A549 (cell line): ENCODE data around the gene TBC1D10A.

Experiments
- EP300 ChIP-seq, 2 experiments: fragments of >200 bp; sonication (Bioruptor Twin); formaldehyde crosslinking; IDR thresholded peaks; 2 replicates in 1 of 2; 3 replicates in 1 of 2; pipeline ENCODE4 v1.6.1; 2016 to 2017
- JUN ChIP-seq, 2 experiments: fragments of >200 bp; sonication (Bioruptor Twin); formaldehyde crosslinking; IDR thresholded peaks; 2 replicates in 1 of 2; 3 replicates in 1 of 2; pipeline ENCODE4 v1.6.1; 2016 to 2017
- POLR2A ChIP-seq: IDR thresholded peaks from 2 replicates; pipeline ENCODE4 v1.6.1; 2012; ENCODE audit warnings: mild to moderate bottlenecking, low read length
- RAD21 ChIP-seq, 2 experiments: fragments of >200 bp in 1 of 2; sonication (Bioruptor Twin) in 1 of 2; formaldehyde crosslinking in 1 of 2; IDR thresholded peaks in 1 of 2; conservative IDR thresholded peaks in 1 of 2; 2 replicates in 1 of 2; 3 replicates in 1 of 2; pipeline ENCODE4 v1.6.1; 2012 to 2018; ENCODE audit warnings: inconsistent platforms in 1 of 2
- RARB ChIP-seq: fragments of 250-450 bp; sonication (Bioruptor Pico); IDR thresholded peaks from 2 replicates; pipeline ENCODE4 v1.8.0; 2021; ENCODE audit warnings: mild to moderate bottlenecking, moderate library complexity
- TF ChIP-seq, protein P1 (sequence below): fragments of >200 bp; sonication (Bioruptor Twin); formaldehyde crosslinking; IDR thresholded peaks from 3 replicates; pipeline ENCODE4 v1.5.1; 2016
- TF ChIP-seq, protein P2 (sequence below): fragments of 200-600 bp; sonication (generic); IDR thresholded peaks from 2 replicates; pipeline ENCODE4 v1.6.1; 2016; ENCODE audit warnings: antibody characterized with exemption, mild to moderate bottlenecking, moderate library complexity

DNA sequence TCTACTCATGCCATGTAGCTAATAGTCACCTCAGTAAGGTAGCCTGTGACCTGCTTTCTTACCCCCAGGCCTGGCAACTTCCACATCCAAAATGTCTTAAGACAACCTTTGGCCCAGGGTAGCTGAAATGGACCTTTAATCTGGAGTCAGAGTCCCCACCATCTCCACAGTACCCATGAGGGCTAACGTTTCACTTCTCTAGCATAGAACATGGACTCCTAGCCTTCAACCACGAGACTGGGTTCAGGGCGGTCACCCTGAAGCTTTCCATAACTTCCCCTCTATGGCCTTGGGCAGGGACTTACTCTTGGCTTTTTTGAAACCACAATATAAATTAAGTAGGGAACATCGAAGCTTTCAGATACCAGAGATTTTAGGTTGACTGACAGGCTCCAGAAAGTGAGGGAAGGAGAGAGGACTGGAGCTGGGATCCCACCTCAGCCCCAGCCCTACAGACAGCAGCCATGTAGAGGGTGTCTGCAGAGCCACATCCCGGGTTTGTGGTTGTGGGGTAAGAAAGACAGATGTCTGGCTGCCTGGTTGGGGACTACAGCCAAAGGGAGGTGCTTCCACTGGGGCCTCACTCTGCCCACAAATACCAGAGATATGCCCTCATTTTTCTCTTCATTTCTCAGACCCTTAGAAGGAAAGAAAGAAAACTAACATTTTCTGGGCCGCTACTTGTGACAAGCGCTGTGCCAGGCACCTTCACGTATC is 2.6 kb downstream of the TBC1D10A start:
- TF ChIP-seq POLR2A: no peak
- TF ChIP-seq, protein P1, sequence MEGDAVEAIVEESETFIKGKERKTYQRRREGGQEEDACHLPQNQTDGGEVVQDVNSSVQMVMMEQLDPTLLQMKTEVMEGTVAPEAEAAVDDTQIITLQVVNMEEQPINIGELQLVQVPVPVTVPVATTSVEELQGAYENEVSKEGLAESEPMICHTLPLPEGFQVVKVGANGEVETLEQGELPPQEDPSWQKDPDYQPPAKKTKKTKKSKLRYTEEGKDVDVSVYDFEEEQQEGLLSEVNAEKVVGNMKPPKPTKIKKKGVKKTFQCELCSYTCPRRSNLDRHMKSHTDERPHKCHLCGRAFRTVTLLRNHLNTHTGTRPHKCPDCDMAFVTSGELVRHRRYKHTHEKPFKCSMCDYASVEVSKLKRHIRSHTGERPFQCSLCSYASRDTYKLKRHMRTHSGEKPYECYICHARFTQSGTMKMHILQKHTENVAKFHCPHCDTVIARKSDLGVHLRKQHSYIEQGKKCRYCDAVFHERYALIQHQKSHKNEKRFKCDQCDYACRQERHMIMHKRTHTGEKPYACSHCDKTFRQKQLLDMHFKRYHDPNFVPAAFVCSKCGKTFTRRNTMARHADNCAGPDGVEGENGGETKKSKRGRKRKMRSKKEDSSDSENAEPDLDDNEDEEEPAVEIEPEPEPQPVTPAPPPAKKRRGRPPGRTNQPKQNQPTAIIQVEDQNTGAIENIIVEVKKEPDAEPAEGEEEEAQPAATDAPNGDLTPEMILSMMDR: no peak
- TF ChIP-seq, protein P2, sequence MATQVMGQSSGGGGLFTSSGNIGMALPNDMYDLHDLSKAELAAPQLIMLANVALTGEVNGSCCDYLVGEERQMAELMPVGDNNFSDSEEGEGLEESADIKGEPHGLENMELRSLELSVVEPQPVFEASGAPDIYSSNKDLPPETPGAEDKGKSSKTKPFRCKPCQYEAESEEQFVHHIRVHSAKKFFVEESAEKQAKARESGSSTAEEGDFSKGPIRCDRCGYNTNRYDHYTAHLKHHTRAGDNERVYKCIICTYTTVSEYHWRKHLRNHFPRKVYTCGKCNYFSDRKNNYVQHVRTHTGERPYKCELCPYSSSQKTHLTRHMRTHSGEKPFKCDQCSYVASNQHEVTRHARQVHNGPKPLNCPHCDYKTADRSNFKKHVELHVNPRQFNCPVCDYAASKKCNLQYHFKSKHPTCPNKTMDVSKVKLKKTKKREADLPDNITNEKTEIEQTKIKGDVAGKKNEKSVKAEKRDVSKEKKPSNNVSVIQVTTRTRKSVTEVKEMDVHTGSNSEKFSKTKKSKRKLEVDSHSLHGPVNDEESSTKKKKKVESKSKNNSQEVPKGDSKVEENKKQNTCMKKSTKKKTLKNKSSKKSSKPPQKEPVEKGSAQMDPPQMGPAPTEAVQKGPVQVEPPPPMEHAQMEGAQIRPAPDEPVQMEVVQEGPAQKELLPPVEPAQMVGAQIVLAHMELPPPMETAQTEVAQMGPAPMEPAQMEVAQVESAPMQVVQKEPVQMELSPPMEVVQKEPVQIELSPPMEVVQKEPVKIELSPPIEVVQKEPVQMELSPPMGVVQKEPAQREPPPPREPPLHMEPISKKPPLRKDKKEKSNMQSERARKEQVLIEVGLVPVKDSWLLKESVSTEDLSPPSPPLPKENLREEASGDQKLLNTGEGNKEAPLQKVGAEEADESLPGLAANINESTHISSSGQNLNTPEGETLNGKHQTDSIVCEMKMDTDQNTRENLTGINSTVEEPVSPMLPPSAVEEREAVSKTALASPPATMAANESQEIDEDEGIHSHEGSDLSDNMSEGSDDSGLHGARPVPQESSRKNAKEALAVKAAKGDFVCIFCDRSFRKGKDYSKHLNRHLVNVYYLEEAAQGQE: no peak
- TF ChIP-seq EP300 (IDR thresholded peaks at IDR 0.05): no peak
- no peak for TF ChIP-seq RARB (CRISPR knock-in tag)
- no peak for TF ChIP-seq RAD21 (conservative IDR thresholded peaks at IDR 0.05 in 1 of 2, IDR thresholded peaks at IDR 0.05 in 1 of 2)
- no peak for TF ChIP-seq JUN (IDR thresholded peaks at IDR 0.05)
